ENCODE measurements around the gene LHX2. TPM values are rescaled to one million over a fixed set of nuclear protein-coding genes. Genes with fewer than 3 reads are reported as not detected.

The LHX2 gene
- total RNA-seq, 2 experiments from 2014 or later: not detected

GRCh38 chr9:124047251-124047672 lies 35.7 kb downstream of the LHX2 start:
- Histone ChIP-seq H3K79me2 (ENCODE audit: insufficient read depth, low read depth, low read length) (no peaks in the 10 kb centered on the region), H3K36me3 (ENCODE audit: insufficient read depth, low read length) (no peaks in the 10 kb centered on the region), H4K20me1 (ENCODE audit: insufficient read depth, low read length) (no peaks in the 10 kb centered on the region), H3K27ac (ENCODE audit: low read depth, low read length, poor library complexity, severe bottlenecking) (no peak overlapping the region), H3K4me2 (ENCODE audit: low read length) (no peak overlapping the region), H3K4me1 (ENCODE audit: insufficient read depth, low read length, poor library complexity, severe bottlenecking) (no peaks in the 10 kb centered on the region), H3K4me3 (ENCODE audit: low read depth, low read length, poor library complexity, severe bottlenecking) (no peak overlapping the region), H3K9me2 (ENCODE audit: insufficient read depth, low read length) (no peaks in the 10 kb centered on the region), H3K9me3 (ENCODE audit: low read length) (no peaks in the 10 kb centered on the region), H2AFZ (ENCODE audit: low read length) (no peak overlapping the region)
- no TSS peak for BruUV-seq (replicated peaks)
- ChIA-PET POLR2A (interaction anchor here (0.6 kb wide), 1 partner anchor 574 kb away, joined by 5 read pairs; no protein-coding TSS in a partner anchor), CTCF (ENCODE audit: unreplicated experiment) (no interaction called here)
- no peak for TF ChIP-seq EZH2phosphoT487 (IDR thresholded peaks at IDR 0.05; ENCODE audit: borderline replicate concordance, low read depth, low read length)
- no peak for TF ChIP-seq CTCF (conservative IDR thresholded peaks at IDR 0.05; ENCODE audit: low read length)
- intact Hi-C loops (cut with micrococcal nuclease; ENCODE audit: unreplicated experiment): no loop called here
- DNase-seq (ENCODE audit: low spot score): no peak

GRCh38 chr9:124050955-124051354 lies 39.4 kb downstream of the LHX2 start:
- Histone ChIP-seq H3K9me2 (ENCODE audit: insufficient read depth, low read length) (no peaks in the 10 kb centered on the region), H3K4me3 (ENCODE audit: low read depth, low read length, poor library complexity, severe bottlenecking) (no peak overlapping the region), H3K36me3 (ENCODE audit: insufficient read depth, low read length) (no peaks in the 10 kb centered on the region), H3K4me2 (ENCODE audit: low read length) (no peak overlapping the region), H3K27ac (ENCODE audit: low read depth, low read length, poor library complexity, severe bottlenecking) (no peak overlapping the region), H4K20me1 (ENCODE audit: insufficient read depth, low read length) (no peaks in the 10 kb centered on the region), H3K4me1 (ENCODE audit: insufficient read depth, low read length, poor library complexity, severe bottlenecking) (no peaks in the 10 kb centered on the region), H2AFZ (ENCODE audit: low read length) (no peak overlapping the region), H3K9me3 (ENCODE audit: low read length) (no peaks in the 10 kb centered on the region), H3K79me2 (ENCODE audit: insufficient read depth, low read depth, low read length) (no peaks in the 10 kb centered on the region)
- no peak for DNase-seq (ENCODE audit: low spot score)
- no TSS peak for BruUV-seq (replicated peaks)
- no peak for TF ChIP-seq EZH2phosphoT487 (IDR thresholded peaks at IDR 0.05; ENCODE audit: borderline replicate concordance, low read depth, low read length)
- TF ChIP-seq CTCF (conservative IDR thresholded peaks at IDR 0.05; ENCODE audit: low read length): no peak
- intact Hi-C loops (cut with micrococcal nuclease; ENCODE audit: unreplicated experiment): no loop called here
- ChIA-PET CTCF (ENCODE audit: unreplicated experiment) (no interaction called here), POLR2A (interaction anchor here (0.7 kb wide), 1 partner anchor 645 kb away, joined by 3 read pairs; no protein-coding TSS in a partner anchor)

- TF ChIP-seq CTCF (conservative IDR thresholded peaks at IDR 0.05; ENCODE audit: low read length) (no peak), EZH2phosphoT487 (IDR thresholded peaks at IDR 0.05; ENCODE audit: borderline replicate concordance, low read depth, low read length) (no peak)
- Histone ChIP-seq H3K27ac (ENCODE audit: low read depth, low read length, poor library complexity, severe bottlenecking) (no peak overlapping the region), H3K9me3 (ENCODE audit: low read length) (no peaks in the 10 kb centered on the region), H3K79me2 (ENCODE audit: insufficient read depth, low read depth, low read length) (no peaks in the 10 kb centered on the region), H3K36me3 (ENCODE audit: insufficient read depth, low read length) (no peaks in the 10 kb centered on the region), H3K4me3 (ENCODE audit: low read depth, low read length, poor library complexity, severe bottlenecking) (no peak overlapping the region), H3K4me2 (ENCODE audit: low read length) (no peak overlapping the region), H4K20me1 (ENCODE audit: insufficient read depth, low read length) (no peaks in the 10 kb centered on the region), H2AFZ (ENCODE audit: low read length) (no peak overlapping the region), H3K9me2 (ENCODE audit: insufficient read depth, low read length) (no peaks in the 10 kb centered on the region), H3K4me1 (ENCODE audit: insufficient read depth, low read length, poor library complexity, severe bottlenecking) (no peaks in the 10 kb centered on the region)
- no TSS peak for BruUV-seq (replicated peaks)
- CTCF ChIA-PET (ENCODE audit: unreplicated experiment): no interaction called here
- POLR2A ChIA-PET: no interaction called here
- intact Hi-C loops (cut with micrococcal nuclease; ENCODE audit: unreplicated experiment): no loop called here
- no peak for DNase-seq (ENCODE audit: low spot score)
Observed at GRCh38 chr9:124052401-124052800, 40.8 kb downstream of the LHX2 start.
